ENCODE measurements around the gene IQGAP1.

DNA sequence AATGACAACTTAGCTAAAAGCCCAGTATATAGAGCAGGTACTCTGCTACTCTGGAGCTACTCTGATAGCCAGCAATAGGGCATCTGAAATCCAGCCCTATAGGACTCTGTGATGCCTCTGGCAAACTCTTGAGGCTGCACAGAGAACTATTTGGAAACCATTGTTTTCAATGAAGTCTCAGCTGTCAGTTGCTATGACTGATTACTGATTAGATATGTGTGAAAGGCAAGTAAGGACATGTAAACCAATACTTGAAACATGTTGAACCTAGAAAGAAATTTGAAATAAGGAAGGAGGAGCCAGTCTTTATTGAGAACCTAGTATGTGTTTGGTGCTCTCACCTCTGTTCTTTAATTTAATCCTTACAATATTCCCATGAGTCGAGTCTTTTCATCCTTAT lies 101.5 kb downstream of the IQGAP1 start:
- TF ChIP-seq, protein P1, sequence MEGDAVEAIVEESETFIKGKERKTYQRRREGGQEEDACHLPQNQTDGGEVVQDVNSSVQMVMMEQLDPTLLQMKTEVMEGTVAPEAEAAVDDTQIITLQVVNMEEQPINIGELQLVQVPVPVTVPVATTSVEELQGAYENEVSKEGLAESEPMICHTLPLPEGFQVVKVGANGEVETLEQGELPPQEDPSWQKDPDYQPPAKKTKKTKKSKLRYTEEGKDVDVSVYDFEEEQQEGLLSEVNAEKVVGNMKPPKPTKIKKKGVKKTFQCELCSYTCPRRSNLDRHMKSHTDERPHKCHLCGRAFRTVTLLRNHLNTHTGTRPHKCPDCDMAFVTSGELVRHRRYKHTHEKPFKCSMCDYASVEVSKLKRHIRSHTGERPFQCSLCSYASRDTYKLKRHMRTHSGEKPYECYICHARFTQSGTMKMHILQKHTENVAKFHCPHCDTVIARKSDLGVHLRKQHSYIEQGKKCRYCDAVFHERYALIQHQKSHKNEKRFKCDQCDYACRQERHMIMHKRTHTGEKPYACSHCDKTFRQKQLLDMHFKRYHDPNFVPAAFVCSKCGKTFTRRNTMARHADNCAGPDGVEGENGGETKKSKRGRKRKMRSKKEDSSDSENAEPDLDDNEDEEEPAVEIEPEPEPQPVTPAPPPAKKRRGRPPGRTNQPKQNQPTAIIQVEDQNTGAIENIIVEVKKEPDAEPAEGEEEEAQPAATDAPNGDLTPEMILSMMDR (IDR thresholded peaks at IDR 0.05): no peak
- no peak for TF ChIP-seq EP300 (IDR thresholded peaks at IDR 0.05)
